Measurements from ENCODE around the gene CTIF.

CTIF gene

GRCh38 chr18:48892146-48892855 is 353.5 kb downstream of the CTIF start:
- DNase-seq = no peak

DNA sequence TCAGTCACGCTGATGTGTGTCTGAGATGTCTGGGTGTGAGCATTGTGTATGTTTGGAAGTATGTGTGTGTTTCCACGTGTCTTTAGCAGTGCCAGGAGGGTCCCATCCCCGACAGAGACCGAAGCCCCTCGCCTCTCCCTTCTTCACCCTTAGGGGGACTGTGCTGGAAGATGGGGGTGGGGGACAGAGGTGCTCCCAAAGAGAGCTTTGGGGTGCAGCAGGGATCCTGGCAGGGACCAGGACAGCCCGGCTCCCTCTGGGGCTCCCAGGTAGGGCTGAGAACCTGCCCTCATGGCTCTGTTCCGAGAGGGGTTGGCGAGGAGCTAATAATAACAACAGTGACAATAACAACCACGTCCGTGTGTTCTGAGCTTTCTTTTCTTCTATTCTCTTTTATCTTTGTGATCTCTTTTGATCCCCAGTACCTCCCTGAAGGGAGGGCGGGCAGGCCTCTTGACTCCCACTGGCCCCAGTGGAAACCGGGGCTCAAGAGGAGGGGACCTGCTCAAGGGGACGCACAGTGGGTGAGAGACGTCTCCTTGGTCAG is 354.3 kb downstream of the CTIF start:
- no peak for DNase-seq

- DNase-seq = no peak
Measured at GRCh38 chr18:48893608-48894600, 355.1 kb downstream of the CTIF start.

GRCh38 chr18:48894799-48895346 is 356.0 kb downstream of the CTIF start:
- no peak for DNase-seq

- DNase-seq = no peak
Measured at GRCh38 chr18:48896326-48896874, 357.6 kb downstream of the CTIF start.

DNA sequence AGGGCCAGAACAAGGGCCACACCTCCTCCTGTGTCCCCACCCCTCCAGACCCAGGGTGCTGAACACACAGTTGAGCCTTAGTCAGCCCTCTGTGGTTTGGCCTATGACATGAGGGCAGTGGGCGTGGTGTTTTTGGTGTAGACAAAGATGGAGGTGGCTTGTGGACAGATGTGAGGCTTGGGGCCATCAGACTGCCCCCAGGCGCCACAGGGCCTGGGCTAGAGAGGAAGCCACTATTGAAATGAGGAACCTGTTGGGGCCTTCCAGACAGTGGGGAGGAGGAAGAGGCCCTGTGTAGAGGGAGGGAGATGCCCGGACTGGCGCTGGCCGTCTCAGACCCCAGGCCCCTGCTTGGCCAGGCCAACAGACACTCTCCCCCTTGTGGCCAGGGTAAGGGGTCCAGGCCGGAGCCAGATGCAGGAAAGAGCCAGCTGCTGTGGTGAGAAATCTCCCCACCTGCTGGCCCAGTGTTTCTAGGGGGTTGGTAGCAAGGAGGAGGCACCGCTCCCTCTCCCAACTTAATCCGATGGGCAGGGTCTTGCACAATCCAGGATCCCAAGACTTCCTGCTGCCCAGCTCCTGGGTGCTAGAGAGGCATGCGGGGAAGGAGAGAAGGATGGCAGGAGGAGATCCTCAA is 358.2 kb downstream of the CTIF start:
- DNase-seq = no peak

- DNase-seq = no peak
Measured at GRCh38 chr18:48897531-48897930, 358.7 kb downstream of the CTIF start.

DNA sequence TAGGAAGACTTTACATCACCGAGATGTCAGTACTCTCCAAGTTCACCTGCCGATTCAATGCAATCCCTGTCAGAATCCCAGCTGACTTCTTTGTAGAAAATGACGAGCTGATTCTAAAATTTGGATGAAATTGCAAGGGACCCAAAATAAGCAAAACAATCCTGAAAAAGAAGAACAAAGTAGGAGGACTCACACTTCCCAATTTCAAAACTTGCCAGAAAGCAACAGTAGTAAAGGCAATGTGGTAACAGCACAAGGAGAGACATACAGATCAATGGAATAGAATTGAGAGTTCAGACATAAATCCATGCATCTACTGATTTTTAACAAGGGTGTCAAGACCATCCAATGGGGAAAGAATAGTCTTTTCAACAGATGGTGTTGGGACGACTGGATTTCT is 359.7 kb downstream of the CTIF start:
- no peak for DNase-seq

- DNase-seq = no peak
Measured at GRCh38 chr18:48899558-48900174, 360.8 kb downstream of the CTIF start.

DNA sequence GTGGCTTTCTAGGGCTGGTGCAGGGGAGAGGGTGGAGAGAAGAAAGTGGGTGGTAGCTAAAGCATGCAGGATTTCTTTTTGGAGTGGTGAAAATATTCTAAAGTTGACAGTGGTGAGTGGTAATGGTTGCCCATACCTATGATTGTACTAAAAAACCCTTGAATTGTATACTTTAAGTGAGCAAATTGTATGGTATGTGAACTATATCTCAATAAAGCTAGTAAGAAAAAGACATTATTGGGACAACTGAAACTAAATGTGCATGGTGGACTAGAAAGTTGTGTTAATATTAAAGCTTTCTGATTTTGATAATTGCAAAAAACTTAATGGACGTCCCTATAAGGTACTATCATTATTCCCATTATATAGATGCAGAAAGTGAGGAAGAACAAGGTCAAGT is 361.6 kb downstream of the CTIF start:
- DNase-seq = no peak

GRCh38 chr18:48901145-48902022 is 362.6 kb downstream of the CTIF start:
- DNase-seq = no peak

DNA sequence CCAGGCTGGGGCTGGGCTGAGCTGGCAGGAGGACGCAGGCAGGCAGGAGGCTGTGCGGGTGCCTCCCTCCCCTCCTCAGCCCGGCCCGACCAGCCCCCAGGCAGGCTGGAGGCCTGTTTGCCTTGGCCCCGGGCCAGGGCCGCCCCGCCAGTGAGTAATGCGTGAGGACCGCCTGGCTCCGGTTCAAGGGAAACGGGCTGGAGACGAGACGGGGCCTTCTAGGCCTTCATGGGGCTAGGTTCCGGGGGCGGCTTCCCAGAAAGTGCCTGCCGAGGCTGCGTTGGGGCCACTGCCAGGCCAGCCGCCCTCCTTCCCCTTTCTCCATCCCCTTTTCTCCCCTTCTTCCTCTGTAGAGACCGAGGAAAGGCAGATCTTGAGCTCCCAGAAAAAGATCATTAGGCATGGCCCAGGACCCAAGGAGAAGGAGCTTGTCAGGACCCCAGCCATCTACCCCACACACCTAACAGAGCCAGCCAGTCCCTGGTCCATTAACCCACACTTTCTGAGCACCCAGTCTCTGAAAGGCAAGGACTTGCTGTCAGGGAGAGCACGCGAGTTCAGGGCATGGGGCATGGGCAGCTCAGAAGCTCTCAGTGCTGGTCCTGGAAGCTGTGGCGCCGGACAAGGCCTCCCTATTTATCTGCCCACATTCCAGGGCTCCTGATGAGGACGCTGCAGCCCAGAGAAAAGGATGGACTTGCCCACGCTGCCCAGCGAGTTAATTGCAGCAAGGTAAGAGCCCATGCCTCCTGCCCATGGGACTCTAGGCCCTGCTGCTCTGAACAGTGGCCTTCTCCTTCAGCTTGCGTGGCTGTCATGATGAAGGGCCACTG is 363.4 kb downstream of the CTIF start:
- DNase-seq = no peak

DNA sequence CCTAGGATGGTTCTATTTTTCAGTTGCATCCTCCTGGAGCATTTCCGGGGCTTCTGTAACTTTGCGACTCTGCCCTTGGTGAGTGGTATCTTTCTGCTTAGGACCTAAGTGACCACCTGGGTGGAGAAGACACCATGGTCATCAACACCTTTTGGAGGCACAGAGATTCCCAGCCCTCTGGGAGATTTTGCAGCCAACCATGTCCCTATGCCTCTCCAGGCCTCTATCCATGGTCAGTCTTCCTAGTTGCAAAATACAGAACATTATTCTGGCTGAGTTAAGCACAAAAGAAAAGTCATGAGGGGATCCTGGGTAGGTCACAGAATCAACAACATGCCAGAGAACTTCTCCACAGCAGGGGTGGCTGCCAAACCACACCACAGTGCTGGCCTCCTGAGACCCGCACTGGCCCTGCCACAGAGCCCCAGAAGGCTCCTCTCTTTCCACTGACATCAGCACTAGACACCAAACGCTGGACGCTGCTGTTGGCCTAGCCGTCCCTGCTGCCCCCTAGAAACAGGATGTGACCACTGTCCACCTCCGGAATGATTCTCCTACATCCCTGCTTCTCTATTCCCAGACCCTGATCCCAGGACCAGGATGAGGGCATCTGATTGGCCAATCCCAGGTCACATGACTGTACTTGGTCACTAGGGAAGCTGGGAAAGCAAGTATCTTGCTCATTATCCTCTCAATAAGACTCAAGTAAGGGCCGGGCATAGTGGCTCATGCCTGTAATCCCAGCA is 364.2 kb downstream of the CTIF start:
- DNase-seq = no peak

DNA sequence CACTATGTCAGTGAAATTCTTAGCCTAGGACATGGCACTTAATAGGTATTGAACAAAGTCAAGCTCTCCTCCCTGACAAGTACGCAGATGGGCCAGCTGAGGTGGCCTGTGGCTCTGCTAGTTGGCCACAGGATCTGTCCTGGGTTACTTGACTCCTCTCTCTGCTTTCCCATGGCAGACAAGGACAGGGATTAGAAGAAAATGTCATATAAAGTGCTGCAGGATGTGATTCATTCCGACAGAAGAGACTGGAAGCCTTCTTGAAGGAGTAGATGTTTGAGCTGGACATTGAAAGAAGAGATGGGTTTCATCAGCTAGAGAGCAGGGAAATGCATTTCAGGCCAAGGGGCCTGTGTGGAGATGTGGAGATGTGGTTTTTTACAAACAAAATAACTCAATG is 365.3 kb downstream of the CTIF start:
- no peak for DNase-seq

- no peak for DNase-seq
Measured at GRCh38 chr18:48904847-48905394, 366.1 kb downstream of the CTIF start.

DNA sequence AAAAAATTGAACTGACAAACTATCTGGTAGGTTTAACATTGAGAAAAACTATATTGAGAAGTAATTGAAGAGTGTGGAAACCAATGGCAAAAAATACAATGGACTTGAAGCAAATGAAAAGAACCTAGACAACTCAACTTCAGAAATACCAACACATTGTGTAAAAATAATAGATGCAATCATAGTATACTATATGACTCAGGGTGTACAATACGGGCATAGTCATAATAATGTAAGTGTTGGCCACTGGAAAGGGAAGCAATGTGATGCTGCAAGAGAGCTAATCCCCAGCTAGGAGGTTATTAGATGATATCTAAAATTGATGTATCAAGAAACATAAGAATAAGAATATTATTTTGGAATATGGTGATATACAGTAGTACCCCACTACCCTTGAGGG is 366.7 kb downstream of the CTIF start:
- DNase-seq = no peak

GRCh38 chr18:48908916-48909315 is 370.1 kb downstream of the CTIF start:
- DNase-seq = no peak

GRCh38 chr18:48909721-48910120 is 370.9 kb downstream of the CTIF start:
- no peak for DNase-seq

- DNase-seq = no peak
Measured at GRCh38 chr18:48910972-48911545, 372.2 kb downstream of the CTIF start.
